Body of pancreas (tissue), 4 donors: Measurements from ENCODE around the gene HOXA3.

ENCODE experiments used
- CTCF ChIP-seq, 7 experiments: fragments of 450-650 bp in 4 of 7; fragments of 200-600 bp in 3 of 7; sonication (generic) in 3 of 7; IDR thresholded peaks; one replicate each; pipeline ENCODE4 v1.5.1; 2016 to 2019; ENCODE audit warnings: antibody characterized with exemption in 7 of 7
- POLR2A ChIP-seq, 3 donors: fragments of 450-650 bp; IDR thresholded peaks; one replicate each; pipeline ENCODE4 v1.6.1; 2016; ENCODE audit warnings: antibody characterized with exemption in 3 of 3, mild to moderate bottlenecking in 2 of 3

DNA sequence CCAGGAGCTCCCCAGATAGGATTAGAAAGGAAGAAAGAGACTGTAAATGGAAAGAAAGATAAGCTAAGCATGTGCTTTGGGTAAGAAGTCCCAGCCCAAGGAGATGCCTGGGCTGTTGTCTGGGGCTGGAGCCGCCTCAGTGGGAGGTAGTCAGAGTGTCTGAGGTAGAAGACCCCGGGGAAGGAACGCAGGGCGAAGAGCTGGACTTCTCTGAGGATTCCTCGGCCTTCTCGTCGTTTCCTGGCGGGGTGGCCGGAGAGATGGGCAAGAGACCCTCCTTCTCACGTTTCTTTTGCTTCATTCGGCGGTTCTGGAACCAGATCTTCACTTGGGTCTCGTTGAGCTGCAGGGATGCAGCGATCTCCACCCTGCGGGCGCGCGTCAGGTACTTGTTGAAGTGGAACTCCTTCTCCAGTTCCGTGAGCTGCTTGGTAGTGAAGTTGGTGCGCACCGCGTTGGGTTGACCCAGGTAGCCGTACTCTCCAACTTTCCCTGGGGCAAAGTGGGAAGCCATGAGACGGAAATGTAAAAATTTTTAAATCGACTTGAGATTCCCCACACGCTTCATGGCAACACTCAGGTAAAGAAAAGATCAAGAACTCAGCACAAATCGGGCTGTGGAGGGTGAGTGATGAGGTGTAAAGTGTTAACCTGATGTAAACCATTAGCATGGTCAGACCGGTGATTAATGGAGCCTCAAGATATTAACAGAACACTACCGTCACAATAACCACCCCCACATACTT is 57.9 kb downstream of the HOXA3 start:
- TF ChIP-seq CTCF (IDR thresholded peaks at IDR 0.05) (no peak), POLR2A (IDR thresholded peaks at IDR 0.05) (no peak)
